ENCODE data around the gene DLGAP1. TPM values are rescaled to one million over a fixed set of nuclear protein-coding genes. Genes with fewer than 3 reads are reported as not detected.
A peak's percentile ranks its signal among the peaks of the same experiment; 100 is the strongest.

The DLGAP1 gene
- polyA plus RNA-seq, 1 donor = 1.5 TPM

DNA sequence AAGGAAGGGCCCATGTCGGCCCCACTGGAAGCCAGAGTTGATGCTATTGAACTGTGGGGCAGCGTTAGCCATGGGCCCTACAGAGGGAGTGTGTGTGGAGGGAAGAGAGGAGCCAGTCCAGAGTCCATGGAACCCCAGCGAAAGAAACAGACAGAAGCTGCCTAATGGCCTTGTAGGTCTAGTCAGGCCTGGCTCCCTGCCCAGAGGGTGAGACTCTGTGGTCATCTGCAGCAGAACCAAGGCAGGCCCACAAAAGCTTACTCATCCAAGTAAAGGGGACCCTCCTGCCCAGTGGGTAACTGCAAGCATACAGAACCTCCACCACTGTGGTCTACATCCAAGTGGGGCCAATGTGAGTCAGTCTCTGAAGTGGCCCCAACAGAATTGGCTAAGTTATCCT is 565.3 kb downstream of the DLGAP1 start:
- no peak for DNase-seq

DNA sequence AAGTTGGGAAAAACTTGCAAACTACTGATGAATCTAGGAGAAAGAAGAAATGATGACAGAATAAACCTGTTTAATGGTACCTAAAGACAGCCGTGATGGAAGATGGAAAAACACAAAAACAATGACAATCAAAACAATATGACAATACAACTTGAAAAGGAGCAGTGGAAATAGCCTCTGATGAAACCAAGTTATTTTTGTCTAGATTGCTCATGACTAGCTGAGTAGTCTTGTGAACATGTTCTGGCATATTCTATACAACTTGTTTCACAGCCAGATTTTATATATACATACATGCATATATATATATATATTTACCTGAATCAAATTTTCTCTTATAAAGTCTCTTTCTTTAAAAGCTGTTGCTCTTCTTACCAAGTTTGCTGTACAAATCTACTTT is 566.0 kb downstream of the DLGAP1 start:
- DNase-seq = no peak

DNA sequence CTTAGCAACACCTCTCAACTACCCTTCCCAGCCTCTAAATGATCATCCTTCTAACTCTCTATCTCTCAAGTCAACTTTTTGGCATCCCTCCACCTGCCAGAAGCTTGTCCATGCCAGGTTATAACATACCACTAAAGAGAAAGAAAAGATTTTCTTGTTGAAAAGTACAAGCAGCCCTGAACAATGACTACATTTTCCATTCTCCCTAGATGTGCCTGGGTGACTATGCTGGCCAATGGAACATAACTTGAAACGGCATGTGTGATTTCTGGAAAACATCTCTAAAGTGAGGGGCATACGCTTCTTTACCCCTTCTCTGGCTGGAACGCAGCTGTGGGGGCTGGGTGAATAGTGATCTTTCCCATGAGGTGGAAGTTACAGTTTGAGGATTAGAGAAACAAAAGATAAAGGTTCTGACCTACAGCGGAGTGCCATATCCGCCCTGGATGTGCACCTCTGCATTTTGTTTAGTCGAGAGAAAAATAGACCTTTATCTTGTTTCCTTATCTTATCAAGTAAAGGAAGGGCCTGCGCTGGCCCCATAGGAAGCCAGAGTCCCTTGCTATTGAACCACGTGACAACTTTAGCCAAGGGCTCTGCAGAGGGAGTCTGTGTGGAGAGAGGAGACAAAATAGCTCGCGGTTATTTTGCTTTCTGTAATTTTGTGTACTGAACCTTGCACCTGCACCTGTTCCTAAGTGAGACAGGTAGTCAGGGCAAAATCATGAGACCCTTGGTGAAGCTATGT is 568.4 kb downstream of the DLGAP1 start:
- no peak for DNase-seq

DNA sequence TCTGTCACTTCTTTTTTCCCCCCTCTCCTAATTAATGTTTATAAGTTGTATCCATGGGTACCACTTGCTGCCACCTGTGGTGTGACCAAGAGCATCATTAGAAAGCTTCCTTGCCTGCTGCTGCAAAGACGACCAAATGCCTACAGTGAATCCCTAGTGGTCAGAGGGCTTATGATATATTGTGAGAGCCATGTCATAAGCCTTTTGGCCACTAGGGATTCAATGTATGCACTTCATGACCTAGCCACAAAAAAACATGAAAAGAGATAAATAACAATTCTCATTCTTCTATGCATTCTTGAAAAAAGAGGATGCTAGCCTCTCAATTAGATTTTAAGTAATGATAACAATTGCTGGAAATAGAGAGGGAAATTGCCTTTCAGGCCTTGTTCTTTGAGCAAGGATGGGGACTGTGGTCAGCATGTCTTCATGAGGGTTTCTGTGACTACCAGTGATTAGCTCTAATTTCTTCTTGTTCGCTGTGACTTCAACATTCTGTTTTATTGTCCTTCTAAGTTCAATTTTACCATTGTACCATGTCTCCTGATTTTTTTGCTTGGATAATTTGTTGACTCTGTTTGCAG is 569.8 kb downstream of the DLGAP1 start:
- DNase-seq = no peak

DNA sequence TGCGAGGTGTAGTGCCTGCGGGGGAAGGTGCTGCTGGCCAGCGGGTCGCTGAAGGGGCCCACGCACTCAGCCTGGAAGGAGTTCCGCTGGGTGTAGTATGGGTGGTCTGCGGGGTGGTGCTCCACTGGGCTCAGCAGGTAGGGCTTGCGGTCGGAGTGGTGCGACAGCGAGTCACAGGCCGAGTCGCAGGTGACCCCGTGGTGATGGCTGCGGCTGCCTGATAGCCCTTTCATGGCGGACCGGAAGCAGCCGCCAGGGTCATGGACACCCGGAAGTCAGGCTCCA is 575.3 kb downstream of the DLGAP1 start:
- no peak for DNase-seq

DNA sequence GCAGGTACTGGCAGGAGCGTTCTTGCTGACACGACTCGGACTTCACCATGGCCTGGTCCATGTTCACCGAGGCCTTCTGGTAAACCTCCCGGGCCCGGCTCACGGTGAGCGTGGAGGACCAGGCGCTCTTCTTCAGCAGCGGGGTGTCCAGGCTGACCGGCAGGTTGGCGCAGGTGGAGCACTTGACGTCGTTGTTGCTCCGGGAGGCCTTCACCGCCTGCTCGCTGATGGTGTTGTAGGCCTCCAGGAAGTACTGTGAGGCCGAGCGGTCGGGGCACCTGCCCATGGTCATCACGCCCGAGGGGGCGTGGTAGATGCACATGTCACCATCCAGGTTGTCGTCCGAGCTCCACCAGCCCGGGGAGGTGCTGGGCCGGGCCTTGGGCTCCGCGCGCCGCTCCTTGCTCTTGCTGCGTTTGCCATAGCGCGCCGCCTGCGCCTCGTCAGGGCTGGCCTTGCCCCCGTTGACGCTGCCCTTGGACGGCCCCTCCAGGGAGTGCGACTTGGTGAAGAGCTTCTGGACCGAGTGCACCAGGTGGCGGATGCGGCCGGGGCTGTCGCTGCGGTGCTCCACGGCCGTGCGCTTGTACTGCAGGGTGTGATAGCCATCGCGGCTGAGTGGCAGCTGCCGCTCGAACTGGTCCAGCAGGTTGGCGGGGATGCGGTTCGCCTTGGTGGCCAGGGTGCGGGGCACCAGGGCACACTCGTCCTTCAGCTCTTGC is 575.8 kb downstream of the DLGAP1 start:
- no peak for DNase-seq

DNA sequence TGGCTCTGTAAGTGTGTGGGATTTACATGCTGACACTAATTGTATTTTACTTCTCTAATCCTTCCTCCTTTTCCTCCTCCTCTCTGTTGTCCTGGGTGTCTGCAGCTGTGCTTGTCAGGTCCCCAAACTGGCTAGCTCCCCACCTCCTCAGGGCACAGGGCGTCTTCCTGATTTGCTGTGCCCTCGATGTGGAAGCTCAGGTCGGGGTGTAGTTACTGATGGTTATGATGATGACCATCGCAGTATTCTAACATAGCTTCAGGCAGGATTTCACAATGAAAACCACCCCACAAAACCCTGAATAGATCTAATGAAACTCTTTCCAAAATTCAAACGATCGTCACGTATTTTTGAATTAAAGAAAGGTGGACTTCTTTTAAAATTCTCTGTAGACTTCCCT is 576.7 kb downstream of the DLGAP1 start:
- no peak for DNase-seq

DNA sequence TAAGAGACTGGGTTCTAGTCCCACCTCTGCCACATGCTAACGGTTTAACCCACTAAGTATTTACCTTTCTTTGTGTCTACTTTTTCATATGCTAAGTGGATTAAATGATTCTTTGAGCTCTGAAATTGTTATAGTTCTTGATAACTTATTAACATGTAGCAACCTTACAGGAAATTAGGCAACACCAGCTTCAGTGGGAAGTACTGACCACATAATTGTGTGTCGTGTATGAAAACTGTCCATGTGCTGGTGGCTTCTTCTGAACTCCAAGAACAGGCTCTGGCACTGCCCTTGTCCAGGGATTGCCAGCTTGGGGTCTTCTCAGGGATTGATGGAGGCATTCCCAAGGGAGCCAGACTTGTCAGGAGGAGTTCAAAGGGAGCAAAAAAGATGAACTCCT is 577.4 kb downstream of the DLGAP1 start:
- no peak for DNase-seq

DNA sequence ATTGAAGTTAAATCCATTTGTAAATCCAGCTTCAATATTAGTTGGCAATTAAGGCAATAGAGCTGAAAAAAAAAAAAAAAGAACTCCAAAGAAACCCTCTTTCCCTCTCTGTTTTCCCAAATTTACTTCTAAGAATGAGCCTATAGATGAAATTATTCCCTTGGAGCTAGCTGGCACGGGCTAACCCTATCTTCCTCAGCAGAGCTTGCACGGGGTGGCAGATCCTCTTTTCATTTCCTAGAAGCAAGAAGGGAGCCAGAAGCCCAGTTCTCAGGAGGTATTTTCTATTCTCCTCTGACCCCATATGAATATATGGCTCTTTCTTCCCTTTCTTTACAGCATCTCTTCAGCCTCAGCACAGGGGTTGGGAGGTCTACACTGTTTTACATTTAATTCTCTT is 579.1 kb downstream of the DLGAP1 start:
- no peak for DNase-seq

DNA sequence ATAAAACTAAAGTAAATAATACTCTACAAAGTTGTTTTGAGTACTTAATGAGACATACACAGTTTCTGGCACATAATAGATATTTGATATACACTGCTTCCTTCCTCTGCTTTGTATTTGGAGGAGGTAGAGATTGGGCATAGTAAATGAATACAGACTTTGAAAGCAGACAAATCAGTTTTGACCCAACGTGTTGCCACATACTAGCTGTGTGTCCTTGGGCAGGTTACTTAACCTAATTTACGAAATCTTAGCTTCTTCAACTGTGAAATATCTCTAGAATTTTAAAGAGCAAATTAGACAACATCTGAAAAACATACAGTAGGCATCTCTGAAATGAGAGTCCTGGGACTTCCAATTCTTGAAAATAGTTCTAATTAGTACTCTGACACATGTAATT is 579.7 kb downstream of the DLGAP1 start:
- no peak for DNase-seq

DNA sequence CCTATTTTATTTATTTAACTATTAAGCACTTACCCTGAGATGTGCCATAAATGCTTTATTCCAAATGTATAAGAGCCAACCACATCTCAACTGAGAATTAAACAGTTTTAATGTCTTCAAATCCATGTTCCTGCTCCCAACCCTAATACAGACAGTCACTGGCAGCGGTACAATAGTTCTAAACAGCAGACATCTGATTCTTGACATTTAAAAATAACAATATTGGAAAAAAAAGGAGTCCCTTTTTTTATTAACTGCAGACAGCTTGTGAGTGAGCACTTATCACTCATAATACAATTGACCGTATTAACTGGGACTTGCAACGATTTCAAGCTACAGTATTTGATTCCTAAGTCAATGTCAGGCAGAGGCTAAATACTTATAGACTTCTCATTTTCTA is 580.5 kb downstream of the DLGAP1 start:
- DNase-seq = peak; percentile 20

DNA sequence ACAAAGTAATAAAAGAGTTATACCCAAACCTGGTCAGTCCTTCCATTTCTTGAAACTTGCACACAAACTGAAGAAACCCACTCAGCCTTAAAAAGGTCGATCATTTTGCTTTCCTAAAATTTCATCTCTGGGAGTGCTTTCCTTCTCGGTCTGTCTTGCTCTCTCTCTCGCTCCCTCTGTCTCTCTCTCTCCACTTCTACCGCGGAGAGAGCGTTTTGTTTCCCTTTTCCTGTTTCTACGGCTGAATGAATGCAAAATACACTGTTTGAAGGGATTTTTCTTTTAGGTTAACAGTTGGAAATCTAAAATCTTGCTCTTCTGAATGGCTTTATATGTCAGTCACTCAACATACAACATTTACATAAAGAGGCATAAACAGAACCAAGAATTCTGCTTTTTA is 581.0 kb downstream of the DLGAP1 start:
- DNase-seq = peak; percentile 16

DNA sequence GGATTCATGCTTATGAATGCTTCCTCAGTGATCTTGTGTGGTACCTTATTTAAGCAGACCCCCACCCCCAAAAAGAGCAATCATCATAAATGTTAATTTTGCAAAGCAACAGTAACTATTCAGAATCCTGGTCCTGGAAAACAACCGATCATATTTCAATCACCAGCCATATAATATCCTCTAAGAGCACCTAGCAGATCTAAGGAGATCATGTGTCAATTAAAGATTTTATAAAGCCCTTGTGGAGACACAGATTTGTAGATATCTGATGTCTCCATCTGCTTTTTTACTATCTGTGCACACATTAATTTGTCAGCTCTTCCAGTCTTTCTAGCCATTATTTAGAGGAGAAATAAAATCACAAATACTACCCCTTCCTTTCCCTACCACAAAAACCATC is 581.4 kb downstream of the DLGAP1 start:
- DNase-seq = no peak

DNA sequence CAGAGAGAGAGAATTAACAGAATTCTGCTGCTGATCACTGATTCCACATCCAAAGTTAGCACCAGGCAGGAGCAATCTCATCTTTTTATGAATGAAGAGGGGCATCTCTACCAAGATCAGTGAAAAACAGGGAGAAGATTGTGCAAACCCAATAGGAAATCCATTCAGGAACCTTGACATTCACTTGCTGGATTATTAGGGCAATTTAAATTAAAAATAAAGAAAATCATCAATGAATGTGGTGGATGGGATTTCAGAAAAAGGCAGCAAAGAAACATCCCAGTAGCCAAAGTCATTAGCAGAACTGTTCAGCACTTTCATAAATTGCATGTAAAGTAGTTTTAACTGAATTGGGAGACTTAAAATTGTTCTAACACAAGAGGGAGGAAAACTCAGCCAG is 581.9 kb downstream of the DLGAP1 start:
- no peak for DNase-seq

DNA sequence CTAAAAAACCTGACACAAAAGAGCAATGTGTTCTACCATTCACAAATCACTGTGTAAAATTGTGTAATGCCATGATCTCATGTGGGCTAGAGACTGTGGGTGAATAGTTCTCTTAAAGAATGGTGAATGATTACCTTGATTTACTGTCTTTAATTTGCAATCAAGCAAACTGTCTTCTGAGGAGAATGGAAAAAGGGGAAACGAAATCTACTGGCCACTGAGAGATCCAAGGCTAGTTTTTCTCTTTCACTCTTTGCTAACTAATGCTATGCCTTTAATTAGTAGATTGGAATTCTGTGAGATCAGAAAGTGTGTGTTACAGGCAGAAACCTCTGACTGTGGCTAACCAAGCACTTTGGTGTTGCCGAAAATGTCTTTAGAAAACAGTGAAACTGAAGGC is 582.5 kb downstream of the DLGAP1 start:
- no peak for DNase-seq

DNA sequence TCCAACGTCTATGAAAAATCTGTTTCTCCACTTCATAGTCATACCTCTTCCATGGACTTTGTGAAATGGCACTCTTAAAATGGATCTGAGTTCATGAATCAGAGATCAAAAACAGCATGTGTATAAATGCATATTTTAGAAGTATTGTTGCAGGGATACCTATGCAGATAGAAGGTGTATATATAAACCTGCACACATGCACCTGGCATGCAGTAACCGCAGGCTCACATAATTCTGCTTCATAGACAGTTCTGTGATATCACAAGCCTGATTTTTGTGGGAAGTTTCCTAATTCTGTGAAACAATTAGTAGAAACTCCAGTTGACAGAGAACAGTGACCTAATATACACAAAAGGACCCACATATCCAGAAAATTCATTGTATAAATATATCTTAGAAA is 583.4 kb downstream of the DLGAP1 start:
- DNase-seq = no peak

DNA sequence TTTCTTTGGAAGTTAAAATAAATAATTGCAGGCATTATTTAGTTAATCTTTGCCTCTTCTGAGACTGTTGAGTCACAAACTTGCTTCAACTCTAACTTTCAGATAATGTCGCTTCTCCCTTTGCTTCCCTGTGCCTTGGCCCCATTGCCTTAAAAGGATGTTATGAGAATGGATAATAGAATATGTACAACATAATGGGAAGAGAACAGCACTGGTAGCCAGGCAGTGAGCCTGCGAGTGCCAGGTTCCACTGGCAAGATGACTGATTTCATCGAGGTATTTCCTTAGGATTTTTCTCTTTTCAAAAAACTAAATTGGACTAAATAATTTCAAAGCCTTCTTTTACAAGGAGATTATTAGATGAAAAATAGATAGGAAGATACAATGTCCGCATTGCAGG is 584.2 kb downstream of the DLGAP1 start:
- no peak for DNase-seq

DNA sequence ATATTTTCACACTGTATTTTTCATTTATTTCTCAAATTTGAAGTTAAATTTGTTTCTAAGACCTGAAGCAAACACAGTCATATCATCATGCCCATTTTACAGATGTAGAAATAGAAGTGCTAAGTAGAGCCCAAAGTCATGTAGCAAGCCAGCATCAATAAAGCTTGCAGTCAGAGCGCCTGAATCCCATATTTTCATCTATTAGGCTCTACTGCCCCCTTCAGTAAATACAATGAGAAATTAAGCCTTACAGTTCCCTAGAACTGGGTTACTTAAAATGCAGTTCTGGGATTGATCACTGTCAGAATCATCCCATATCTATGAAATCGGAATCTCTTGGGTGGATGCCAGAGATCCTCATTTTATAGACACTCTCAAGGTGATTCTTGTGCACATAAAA is 585.3 kb downstream of the DLGAP1 start:
- DNase-seq = no peak

DNA sequence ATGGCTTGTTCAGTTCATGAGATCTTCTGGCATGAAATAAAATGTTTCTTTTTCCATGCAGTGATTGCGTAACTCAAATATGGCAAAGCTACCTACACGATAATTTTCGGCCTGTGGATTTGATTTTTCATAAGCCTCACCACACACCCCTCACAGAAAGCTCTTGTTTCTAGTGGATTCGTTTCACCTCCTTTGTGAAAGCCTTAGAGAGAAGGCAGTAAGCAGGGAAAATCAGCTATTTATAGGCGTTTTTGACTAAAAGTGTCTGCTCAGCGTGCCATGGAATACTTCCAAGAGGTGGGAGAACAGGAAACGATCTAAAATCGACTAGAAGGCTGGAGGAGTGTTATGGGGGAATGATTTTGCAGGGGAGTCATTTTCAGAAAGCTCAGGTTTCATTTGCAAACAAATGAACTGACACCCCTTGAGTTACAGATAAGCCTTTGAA is 587.2 kb downstream of the DLGAP1 start:
- DNase-seq = peak; percentile 58

DNA sequence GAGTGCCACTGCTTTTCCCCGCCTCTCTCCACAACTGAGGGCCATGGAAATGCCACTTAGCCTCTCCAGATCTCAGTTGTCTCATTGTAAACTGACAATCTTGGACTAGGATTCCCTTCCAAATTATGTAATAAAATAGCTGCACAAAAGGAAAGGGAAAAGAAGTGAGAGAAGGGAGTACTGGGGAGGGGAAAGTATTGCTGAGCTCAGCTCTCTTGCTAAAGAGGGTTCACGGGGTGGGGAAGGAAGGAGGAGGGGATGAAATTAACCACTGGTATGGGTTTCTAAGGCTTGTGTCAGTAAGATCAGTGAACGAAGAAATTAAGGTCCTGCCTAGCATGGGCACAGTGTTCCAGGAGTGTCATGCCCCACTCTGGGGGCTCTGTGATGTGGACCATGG is 587.9 kb downstream of the DLGAP1 start:
- no peak for DNase-seq

DNA sequence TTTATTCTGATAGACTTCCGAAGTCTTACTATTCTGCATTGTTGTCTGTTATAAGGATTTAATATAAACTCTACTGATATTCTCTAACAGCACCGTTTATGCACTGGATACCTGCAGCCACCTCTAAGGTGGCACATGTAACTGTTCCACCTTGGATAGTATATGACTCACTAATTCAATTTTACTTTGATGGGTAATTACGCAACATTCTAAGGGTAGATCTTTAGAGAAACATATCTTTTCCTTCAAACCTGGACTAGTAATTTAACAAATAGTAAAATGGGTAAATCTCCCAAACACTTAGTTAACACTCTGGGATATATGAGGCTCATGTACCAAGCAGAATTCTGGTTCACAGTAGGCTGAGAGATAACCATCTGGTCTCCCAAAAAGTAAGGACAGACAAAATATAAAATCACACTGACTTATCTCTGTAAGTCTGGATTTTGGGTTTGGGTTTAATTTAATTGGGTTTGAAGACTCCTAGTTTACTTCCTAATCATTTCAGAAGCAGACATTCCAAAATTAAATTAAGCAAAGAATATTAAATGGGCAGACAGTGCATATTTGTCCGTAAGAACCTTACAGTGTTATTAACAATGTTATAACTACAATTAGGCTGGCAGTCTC is 590.3 kb downstream of the DLGAP1 start:
- DNase-seq = no peak

DNA sequence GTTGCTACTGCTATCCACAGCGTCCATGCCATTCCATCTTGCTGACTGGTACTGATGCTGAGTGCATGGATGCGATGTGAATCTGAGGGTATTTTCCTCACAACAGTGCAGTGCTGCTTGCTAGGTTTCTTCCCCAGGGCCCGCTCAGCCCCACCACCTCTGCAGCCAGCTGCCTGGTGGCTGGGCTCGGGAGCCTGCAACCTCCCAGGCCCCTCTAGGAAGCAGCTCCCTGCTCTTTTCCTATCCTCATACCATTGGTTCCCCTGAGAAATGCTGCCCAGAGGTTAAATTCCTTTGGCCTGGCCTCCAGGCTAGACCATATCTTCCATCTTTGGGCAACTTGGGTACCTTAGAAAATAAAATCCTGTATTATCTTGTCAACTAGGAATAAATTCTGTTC is 591.5 kb downstream of the DLGAP1 start:
- DNase-seq = no peak

DNA sequence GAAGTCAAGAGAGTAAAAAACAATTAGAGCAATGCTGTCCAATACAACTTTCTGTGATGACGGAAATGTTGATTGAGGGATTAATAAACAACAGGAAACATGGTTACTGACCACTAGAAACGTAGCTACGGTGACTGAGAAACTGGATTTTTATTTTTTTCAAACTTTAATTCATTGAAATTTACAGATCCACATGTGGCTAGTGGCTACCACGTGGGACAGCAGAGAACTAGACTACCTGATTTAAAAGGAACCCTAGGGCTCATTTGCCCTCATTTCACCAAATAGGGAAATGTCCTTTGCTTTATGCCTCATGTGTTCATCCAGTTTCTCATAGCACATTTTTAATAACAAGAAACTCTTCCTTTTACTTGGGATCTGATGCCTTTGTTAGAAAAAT is 592.1 kb downstream of the DLGAP1 start:
- DNase-seq = no peak

DNA sequence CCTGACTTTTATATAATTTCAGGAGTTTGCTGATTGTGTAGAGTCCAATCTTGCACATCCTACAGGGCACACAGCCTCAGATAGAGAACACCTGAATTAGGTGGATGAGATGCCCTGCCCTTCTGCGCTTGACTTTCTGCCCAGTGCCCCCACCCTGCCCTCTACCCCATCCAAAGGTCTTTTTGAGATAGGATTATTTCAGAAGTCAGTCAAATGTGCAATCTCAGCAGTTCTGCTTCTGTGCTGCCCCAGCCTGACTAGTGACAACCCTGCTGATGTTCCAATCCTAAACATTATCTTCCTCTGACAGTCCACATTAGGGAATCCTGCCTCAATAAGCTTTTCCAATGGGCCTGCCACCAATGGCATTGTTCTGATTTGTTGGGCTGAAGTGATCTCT is 593.6 kb downstream of the DLGAP1 start:
- no peak for DNase-seq
